Muscle layer of duodenum (tissue), 2 donors: ENCODE measurements around the gene ANKRD13B.
"Not testable (repeated sequence)": the region's sequence is repeated elsewhere in the genome, so short reads cannot be mapped to it uniquely, and the experiment has no call there.

ENCODE experiments used
- H3K27ac ChIP-seq: one replicate; pipeline ENCODE4 v1.7.0; 2013; ENCODE audit warnings: mild to moderate bottlenecking, low read length
- H3K27me3 ChIP-seq: one replicate; pipeline ENCODE4 v1.7.0; 2013; ENCODE audit warnings: low read depth, mild to moderate bottlenecking, control low read depth, low read length
- H3K36me3 ChIP-seq, 2 donors: one replicate each; pipeline ENCODE4 v1.7.0; 2013; ENCODE audit warnings: low read length in 2 of 2, control low read depth in 1 of 2, mild to moderate bottlenecking in 1 of 2; ENCODE audit not compliant: insufficient read depth in 2 of 2, control insufficient read depth in 1 of 2
- H3K4me1 ChIP-seq, 2 donors: one replicate each; pipeline ENCODE4 v1.7.0; 2013; ENCODE audit warnings: low read length in 2 of 2, mild to moderate bottlenecking in 2 of 2, control low read depth in 1 of 2, moderate library complexity in 1 of 2; ENCODE audit not compliant: insufficient read depth in 2 of 2, control insufficient read depth in 1 of 2
- H3K4me3 ChIP-seq, 2 donors: one replicate each; pipeline ENCODE4 v1.7.0; 2013; ENCODE audit warnings: low read length in 2 of 2, low read depth in 1 of 2, mild to moderate bottlenecking in 1 of 2
- H3K9me3 ChIP-seq, 2 donors: one replicate each; pipeline ENCODE4 v1.7.0; 2013; ENCODE audit warnings: low read length in 2 of 2, control low read depth in 1 of 2, mild to moderate bottlenecking in 1 of 2; ENCODE audit not compliant: control insufficient read depth in 1 of 2
- donor health status: healthy.

The ANKRD13B gene

GRCh38 chr17:29592850-29593551 lies at the start of gene ANKRD13B:
ANKRD13B (plus strand) TSS chr17:29593132; CDS start chr17:29593622, 490 bp downstream.
- Histone ChIP-seq H3K27me3 (no peaks in the 10 kb centered on the region), H3K27ac (peak within 1 kb of the TSS; percentile 60), H3K4me1 (peaks cover 24 to 47% of the 10 kb centered on the region in 2 donors), H3K4me3 (peak within 1 kb of the TSS; percentile 48 to 78), H3K9me3 (no peaks in the 10 kb centered on the region), H3K36me3 (no peaks in the 10 kb centered on the region)

- peaks cover 0 to 6% of the 10 kb centered on the region in 2 donors for H3K4me1 ChIP-seq
- peaks cover 19 to 29% of the 10 kb centered on the region in 2 donors for H3K36me3 ChIP-seq
- H3K27me3 ChIP-seq, result no peaks in the 10 kb centered on the region
- H3K9me3 ChIP-seq, result no peaks in the 10 kb centered on the region
- H3K4me3 ChIP-seq, result no peak overlapping the region
- H3K27ac ChIP-seq, result no peak overlapping the region
Observed at GRCh38 chr17:29544066-29544465, 48.9 kb upstream of the ANKRD13B start.

GRCh38 chr17:29546085-29546484 lies 46.8 kb upstream of the ANKRD13B start:
- H3K27me3 ChIP-seq, result no peaks in the 10 kb centered on the region
- H3K36me3 ChIP-seq, result peaks cover 17 to 19% of the 10 kb centered on the region in 2 donors
- no peaks in the 10 kb centered on the region for H3K9me3 ChIP-seq

GRCh38 chr17:29546830-29547229 lies 46.1 kb upstream of the ANKRD13B start:
- Histone ChIP-seq H3K36me3 (peaks cover 17 to 19% of the 10 kb centered on the region in 2 donors), H3K4me1 (peaks cover 7 to 15% of the 10 kb centered on the region in 2 donors), H3K27ac (no peak overlapping the region)

More at GRCh38 chr17:29546085-29546484, 46.8 kb upstream of the ANKRD13B start:
- Histone ChIP-seq H3K27ac (no peak overlapping the region), H3K4me1 (peaks cover 7 to 15% of the 10 kb centered on the region in 2 donors), H3K4me3 (no peak overlapping the region)

GRCh38 chr17:29549177-29549923 lies 43.6 kb upstream of the ANKRD13B start:
- Histone ChIP-seq H3K36me3 (no peaks in the 10 kb centered on the region), H3K9me3 (no peaks in the 10 kb centered on the region), H3K4me1 (peaks cover 7 to 15% of the 10 kb centered on the region in 2 donors), H3K27ac (no peak overlapping the region), H3K4me3 (no peak overlapping the region), H3K27me3 (no peaks in the 10 kb centered on the region)

More at GRCh38 chr17:29546830-29547229, 46.1 kb upstream of the ANKRD13B start:
- H3K27me3 ChIP-seq, result no peaks in the 10 kb centered on the region
- no peak overlapping the region for H3K4me3 ChIP-seq
- no peaks in the 10 kb centered on the region for H3K9me3 ChIP-seq

GRCh38 chr17:29555840-29556239 lies 37.1 kb upstream of the ANKRD13B start:
- H3K36me3 ChIP-seq, result no peaks in the 10 kb centered on the region
- H3K4me1 ChIP-seq, result no peaks in the 10 kb centered on the region
- H3K9me3 ChIP-seq, result no peaks in the 10 kb centered on the region
- no peaks in the 10 kb centered on the region for H3K27me3 ChIP-seq
- no peak overlapping the region for H3K4me3 ChIP-seq
- H3K27ac ChIP-seq, result no peak overlapping the region

- no peaks in the 10 kb centered on the region for H3K9me3 ChIP-seq
- peaks cover 0 to 3% of the 10 kb centered on the region in 2 donors for H3K36me3 ChIP-seq
- H3K27me3 ChIP-seq, result no peaks in the 10 kb centered on the region
- H3K27ac ChIP-seq, result no peak overlapping the region
- peaks cover 0 to 5% of the 10 kb centered on the region in 2 donors for H3K4me1 ChIP-seq
- no peak overlapping the region for H3K4me3 ChIP-seq
Observed at GRCh38 chr17:29557085-29557738, 35.7 kb upstream of the ANKRD13B start.

GRCh38 chr17:29557739-29558116 lies 35.2 kb upstream of the ANKRD13B start:
- Histone ChIP-seq H3K9me3 (no peaks in the 10 kb centered on the region), H3K4me3 (no peak overlapping the region), H3K27ac (no peak overlapping the region), H3K4me1 (peaks cover 0 to 5% of the 10 kb centered on the region in 2 donors), H3K36me3 (peaks cover 0 to 7% of the 10 kb centered on the region in 2 donors), H3K27me3 (no peaks in the 10 kb centered on the region)

GRCh38 chr17:29558139-29558538 lies 34.8 kb upstream of the ANKRD13B start:
- H3K4me3 ChIP-seq, H3K36me3 ChIP-seq, H3K9me3 ChIP-seq, H3K27me3 ChIP-seq, H3K27ac ChIP-seq, H3K4me1 ChIP-seq: not testable (repeated sequence)

GRCh38 chr17:29559640-29560039 lies 33.3 kb upstream of the ANKRD13B start:
- H3K4me1 ChIP-seq, result peaks cover 0 to 5% of the 10 kb centered on the region in 2 donors
- H3K27me3 ChIP-seq, result no peaks in the 10 kb centered on the region
- H3K4me3 ChIP-seq, result no peak overlapping the region
- H3K27ac ChIP-seq, result peak overlapping the region; percentile 23
- H3K36me3 ChIP-seq, result peaks cover 0 to 7% of the 10 kb centered on the region in 2 donors
- H3K9me3 ChIP-seq, result no peaks in the 10 kb centered on the region

- no peaks in the 10 kb centered on the region for H3K27me3 ChIP-seq
- peak overlapping the region; percentile 23 for H3K27ac ChIP-seq
- no peaks in the 10 kb centered on the region for H3K9me3 ChIP-seq
- H3K4me3 ChIP-seq, result no peak overlapping the region
- H3K36me3 ChIP-seq, result peaks cover 0 to 7% of the 10 kb centered on the region in 2 donors
- H3K4me1 ChIP-seq, result peaks cover 0 to 5% of the 10 kb centered on the region in 2 donors
Observed at GRCh38 chr17:29560316-29560715, 32.6 kb upstream of the ANKRD13B start.
